CD4-positive, alpha-beta memory T cell (primary cell): ENCODE results near the gene PELO. TPM values are rescaled to one million over a fixed set of nuclear protein-coding genes. Genes with fewer than 3 reads are reported as not detected.

Experiments used
- CTCF ChIA-PET: fragments of 350-600 bp; sonication (Branson Sonifier 250); formaldehyde crosslinking; loops from one replicate; lab custom pipeline; 2021; ENCODE audit warnings: inconsistent platforms; ENCODE audit not compliant: partially characterized antibody; lab: Charles Lee
- POLR2A ChIA-PET: fragments of 350-600 bp; sonication (Branson Sonifier 250); formaldehyde crosslinking; loops from one replicate; lab custom pipeline; 2021; ENCODE audit not compliant: partially characterized antibody; lab: Charles Lee
- DNase-seq, 5 donors: peaks; one replicate each; pipeline versions ENCODE4 v3.0.0 to v3.0.0-alpha.2; 2020 to 2022; ENCODE audit warnings: mixed read lengths in 1 of 5
- H3K27ac ChIP-seq: one replicate; pipeline ENCODE4 v1.7.0; 2013; ENCODE audit warnings: low read depth, low read length
- H3K27me3 ChIP-seq: 2 replicates; pipeline ENCODE4 v1.7.0; 2013; ENCODE audit warnings: mild to moderate bottlenecking, low read length, moderate library complexity; ENCODE audit not compliant: insufficient read depth
- H3K36me3 ChIP-seq: 2 replicates; pipeline ENCODE4 v1.7.0; 2013; ENCODE audit warnings: mild to moderate bottlenecking, low read length, moderate library complexity; ENCODE audit not compliant: insufficient read depth
- H3K4me1 ChIP-seq: 2 replicates; pipeline ENCODE4 v1.7.0; 2013; ENCODE audit warnings: mild to moderate bottlenecking, low read length, moderate library complexity; ENCODE audit not compliant: insufficient read depth
- H3K4me3 ChIP-seq, 2 donors: one replicate each; pipeline ENCODE4 v1.7.0; 2013; ENCODE audit warnings: low read length in 2 of 2, mild to moderate bottlenecking in 1 of 2
- H3K9me3 ChIP-seq, 2 donors: one replicate each; pipeline ENCODE4 v1.7.0; 2013; ENCODE audit warnings: low read length in 2 of 2, control low read depth in 1 of 2; ENCODE audit not compliant: control insufficient read depth in 1 of 2
- H3K27ac Mint-ChIP-seq, 7 donors: one replicate each; pipeline ENCODE4 v1.8.0; 2020 to 2021; ENCODE audit warnings: mixed read lengths in 7 of 7, mild to moderate bottlenecking in 6 of 7, inconsistent platforms in 3 of 7, moderate library complexity in 3 of 7
- H3K27me3 Mint-ChIP-seq, 2 donors: one replicate each; pipeline ENCODE4 v1.8.0; 2020 to 2021; ENCODE audit warnings: mixed read lengths in 2 of 2
- H3K36me3 Mint-ChIP-seq, 2 donors: one replicate each; pipeline ENCODE4 v1.8.0; 2020 to 2021; ENCODE audit warnings: mixed read lengths in 2 of 2, inconsistent platforms in 1 of 2, mild to moderate bottlenecking in 1 of 2
- H3K4me1 Mint-ChIP-seq, 4 donors: one replicate each; pipeline ENCODE4 v1.8.0; 2020 to 2021; ENCODE audit warnings: mixed read lengths in 4 of 4, mild to moderate bottlenecking in 1 of 4
- H3K4me3 Mint-ChIP-seq, 8 donors: one replicate each; pipeline ENCODE4 v1.8.0; 2020 to 2021; ENCODE audit warnings: mixed read lengths in 8 of 8, mild to moderate bottlenecking in 7 of 8, moderate library complexity in 6 of 8, inconsistent platforms in 3 of 8
- H3K9me3 Mint-ChIP-seq, 8 donors: one replicate each; pipeline ENCODE4 v1.8.0; 2020 to 2021; ENCODE audit warnings: mixed read lengths in 8 of 8, mild to moderate bottlenecking in 5 of 8, inconsistent platforms in 3 of 8, moderate library complexity in 1 of 8
- intact Hi-C: fragments of 100-400 bp; cut with micrococcal nuclease; formaldehyde crosslinking; loops from one replicate; pipeline ENCODE4 v1.15.1; 2023
- polyA plus RNA-seq, 2 donors: library from polyadenylated mRNA; unstranded; fragments of 300-500 nt; fragmentation: Illumina TruSeq; gene quantifications; one replicate each; pipeline ENCODE4 v1.2.3, GENCODE V29; 2021
- total RNA-seq, 2 experiments: library from RNA; stranded (reverse); gene quantifications; one replicate each; pipeline ENCODE4 v1.2.3, GENCODE V29; 2021

The PELO gene
- total RNA-seq: 10 to 100 TPM; 11.9 to 12.4 TPM
- polyA plus RNA-seq: 1 to 10 TPM; 5.7 to 8.3 TPM

DNA sequence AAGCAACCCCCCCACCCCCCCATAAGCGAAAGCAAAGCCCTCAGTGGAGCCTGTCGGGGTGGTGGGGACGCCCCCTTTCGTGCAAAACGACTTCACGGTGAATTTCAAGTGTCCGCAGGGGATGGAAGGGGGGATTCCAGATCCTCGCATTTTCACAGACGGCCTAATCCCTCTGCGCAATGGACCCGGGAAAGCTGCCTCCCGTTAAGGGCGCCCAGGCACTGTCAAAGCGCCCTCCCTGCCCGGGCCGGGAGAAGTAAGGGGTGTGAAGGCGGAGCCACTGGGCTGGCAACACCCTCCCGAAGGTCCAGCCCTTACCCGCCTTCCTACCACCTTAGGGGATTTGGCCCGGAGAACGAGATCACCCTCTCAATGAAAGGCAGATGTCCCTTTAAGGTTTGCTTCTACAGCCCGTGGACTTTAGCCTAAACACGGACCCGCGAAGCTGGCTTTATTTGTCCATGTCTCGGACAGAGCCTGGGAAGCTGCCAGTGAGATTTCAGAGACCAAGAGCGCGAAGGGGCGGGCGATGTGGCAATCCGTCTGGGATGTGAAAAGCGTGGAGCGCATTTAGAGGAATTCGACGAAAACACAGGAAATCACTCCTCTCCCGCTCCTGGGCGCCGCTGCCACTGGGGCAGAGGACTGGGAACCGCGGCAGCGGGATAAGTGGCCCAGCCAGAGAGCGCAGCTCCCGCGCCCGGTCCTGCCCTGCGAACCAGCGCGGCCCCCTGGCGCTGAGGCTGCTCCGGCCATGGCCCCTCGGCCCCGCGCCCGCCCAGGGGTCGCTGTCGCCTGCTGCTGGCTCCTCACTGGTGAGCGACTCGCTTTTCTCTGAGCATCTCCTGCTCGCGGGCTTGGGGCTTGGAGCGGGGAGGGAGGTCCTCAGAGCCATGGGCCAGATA, at the start of gene PELO, which contains the start of gene ITGA1:
PELO (plus strand) TSS at position 317 of the 905 bp plus-strand sequence. CDS start 12,479 bp downstream, outside the sequence.
ITGA1 (plus strand) TSS at position 317 of the 905 bp plus-strand sequence; CDS start at position 755, 438 bp downstream.
- Histone ChIP-seq H3K4me1 (peaks cover 15% of the 10 kb centered on the region), H3K36me3 (no peaks in the 10 kb centered on the region), H3K4me3 (peak within 1 kb of the TSS; percentile 55 to 65), H3K9me3 (no peaks in the 10 kb centered on the region), H3K27ac (peak within 1 kb of the TSS; percentile 60), H3K27me3 (no peaks in the 10 kb centered on the region)
- Mint-ChIP-seq H3K4me1 (peaks cover 17 to 36% (median 29%) of the 10 kb centered on the region in 4 donors), H3K27ac (peak within 1 kb of the TSS; percentile 42 to 89 (median 59)), H3K4me3 (peak within 1 kb of the TSS; percentile 89 to 95 (median 92)), H3K9me3 (no peaks in the 10 kb centered on the region), H3K36me3 (peaks cover 0 to 2% of the 10 kb centered on the region in 2 donors), H3K27me3 (peaks cover 2% of the 10 kb centered on the region in 2 donors)
- peak; percentile 49 to 64 (median 53) for DNase-seq
- ChIA-PET CTCF (interaction anchor here (0.7 to 2.4 kb wide), 14 partner anchors 9 to 130 kb away, joined by 3 to 35 read pairs (median 6); no protein-coding TSS in a partner anchor), POLR2A (interaction anchor here (0.9 to 3.6 kb wide), 6 partner anchors 11 to 95 kb away, joined by 3 to 27 read pairs (median 8); no protein-coding TSS in a partner anchor)
- intact Hi-C loops: loop anchor here (1.0 to 5.0 kb wide), 6 partner anchors 11 to 307 kb away; no protein-coding TSS in a partner anchor

DNA sequence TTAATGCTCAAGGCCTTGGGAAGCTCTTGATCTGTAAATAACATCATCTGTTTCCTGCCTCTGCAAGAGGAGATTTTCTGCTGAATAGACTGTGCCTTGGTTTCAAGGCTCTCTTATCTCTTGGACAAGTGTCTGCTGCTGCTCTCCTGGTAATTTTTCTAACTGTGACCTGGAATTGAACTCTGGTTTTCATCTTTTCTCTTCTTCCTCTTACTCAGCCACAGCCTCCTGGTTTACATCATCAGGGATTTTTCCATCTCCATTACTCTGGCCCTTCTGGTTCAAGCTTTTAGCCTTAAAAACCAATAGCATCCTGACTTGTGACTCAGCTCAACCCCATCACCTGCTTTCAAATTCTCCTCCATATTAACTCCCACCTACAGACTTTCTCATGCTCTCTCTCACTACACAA, 49.6 kb upstream of the PELO start:
- intact Hi-C loops: no loop called here
- H3K27me3 Mint-ChIP-seq: no peaks in the 10 kb centered on the region
- Histone ChIP-seq H3K36me3 (no peaks in the 10 kb centered on the region), H3K27ac (no peak overlapping the region), H3K4me1 (peaks cover 27% of the 10 kb centered on the region), H3K9me3 (no peaks in the 10 kb centered on the region), H3K27me3 (no peaks in the 10 kb centered on the region), H3K4me3 (no peak overlapping the region)
- H3K9me3 Mint-ChIP-seq: peaks cover 0 to 6% (median 0%) of the 10 kb centered on the region in 8 donors
- ChIA-PET POLR2A (interaction anchor here (1.0 to 3.4 kb wide), 5 partner anchors 12 to 38 kb away, joined by 3 to 23 read pairs (median 4); no protein-coding TSS in a partner anchor), CTCF (interaction anchor here (1.4 to 1.5 kb wide), 2 partner anchors 28 to 44 kb away, joined by 3 to 5 read pairs; no protein-coding TSS in a partner anchor)
- H3K4me1 Mint-ChIP-seq: peaks cover 19 to 45% (median 31%) of the 10 kb centered on the region in 4 donors
- peak overlapping the region in 6 of 7 donors; percentile 17 to 82 (median 58) for H3K27ac Mint-ChIP-seq
- peak overlapping the region in 7 of 8 donors; percentile 2 to 72 (median 41) for H3K4me3 Mint-ChIP-seq
- DNase-seq: no peak
- H3K36me3 Mint-ChIP-seq: peaks cover 0 to 3% of the 10 kb centered on the region in 2 donors

- no peak overlapping the region for H3K27ac ChIP-seq
- H3K27me3 ChIP-seq: no peaks in the 10 kb centered on the region
- H3K4me1 ChIP-seq: peaks cover 46% of the 10 kb centered on the region
- CTCF ChIA-PET: interaction anchor here (0.8 to 1.3 kb wide), 3 partner anchors 14 to 176 kb away, joined by 3 to 5 read pairs (median 3); no protein-coding TSS in a partner anchor
- no peak overlapping the region for H3K27ac Mint-ChIP-seq
- no peak overlapping the region for H3K4me3 ChIP-seq
- DNase-seq: no peak
- no peaks in the 10 kb centered on the region for H3K36me3 ChIP-seq
- H3K4me3 Mint-ChIP-seq: no peak overlapping the region
- peaks cover 34 to 62% (median 48%) of the 10 kb centered on the region in 4 donors for H3K4me1 Mint-ChIP-seq
- peaks cover 0 to 6% (median 0%) of the 10 kb centered on the region in 8 donors for H3K9me3 Mint-ChIP-seq
- no peaks in the 10 kb centered on the region for H3K9me3 ChIP-seq
- POLR2A ChIA-PET: interaction anchor here (1.3 kb wide), 1 partner anchor 14 kb away, joined by 8 read pairs; no protein-coding TSS in a partner anchor
- intact Hi-C loops: loop anchor here (5.0 kb wide), 1 partner anchor 47 kb away; the partner anchor contains the start of genes ITGA1 and PELO
- H3K36me3 Mint-ChIP-seq: peaks cover 0 to 3% of the 10 kb centered on the region in 2 donors
- no peaks in the 10 kb centered on the region for H3K27me3 Mint-ChIP-seq
Measured at GRCh38 chr5:52740007-52740406, 47.7 kb upstream of the PELO start.

GRCh38 chr5:52743012-52743411, 44.7 kb upstream of the PELO start:
- H3K36me3 ChIP-seq: no peaks in the 10 kb centered on the region
- no peak overlapping the region for H3K4me3 ChIP-seq
- Mint-ChIP-seq H3K27me3 (no peaks in the 10 kb centered on the region), H3K36me3 (peaks cover 0 to 3% of the 10 kb centered on the region in 2 donors), H3K9me3 (no peaks in the 10 kb centered on the region), H3K4me1 (peaks cover 46 to 70% (median 50%) of the 10 kb centered on the region in 4 donors), H3K4me3 (peak overlapping the region in 7 of 8 donors; percentile 12 to 75 (median 45)), H3K27ac (peak overlapping the region; percentile 45 to 97 (median 90))
- H3K27ac ChIP-seq: no peak overlapping the region
- intact Hi-C loops: loop anchor here (2.0 to 5.0 kb wide), 2 partner anchors 44 to 50 kb away; partner anchors contain the start of genes ITGA1 and PELO
- peaks cover 54% of the 10 kb centered on the region for H3K4me1 ChIP-seq
- POLR2A ChIA-PET: interaction anchor here (0.8 to 2.3 kb wide), 6 partner anchors 9 to 57 kb away, joined by 3 to 20 read pairs (median 6); partner anchors contain the start of genes ITGA1 and PELO
- no peaks in the 10 kb centered on the region for H3K9me3 ChIP-seq
- CTCF ChIA-PET: interaction anchor here (1.0 to 2.7 kb wide), 2 partner anchors 15 to 34 kb away, joined by 4 to 8 read pairs; no protein-coding TSS in a partner anchor
- peak in 1 of 5 donors; percentile 30 for DNase-seq
- no peaks in the 10 kb centered on the region for H3K27me3 ChIP-seq

DNA sequence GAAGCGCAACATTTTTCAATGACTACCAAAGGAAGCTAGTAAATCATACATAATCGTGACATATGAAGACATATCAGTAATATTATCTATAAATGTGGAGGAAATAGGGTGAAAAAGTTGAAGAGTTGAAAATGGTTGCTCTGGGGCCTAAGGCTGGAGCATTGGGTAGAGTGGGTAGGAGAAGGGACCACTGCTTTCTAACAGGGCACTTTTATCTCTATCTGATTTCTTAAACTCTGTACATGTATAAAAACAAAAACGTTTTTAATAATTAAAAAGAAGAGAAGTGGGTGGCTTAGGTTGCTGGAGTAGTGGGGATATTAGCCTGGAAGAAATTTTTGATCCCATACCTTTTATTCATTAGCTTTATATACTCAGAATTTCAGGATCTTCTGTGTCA, 44.2 kb upstream of the PELO start:
- ChIA-PET CTCF (interaction anchor here (0.9 to 2.7 kb wide), 3 partner anchors 16 to 34 kb away, joined by 4 to 8 read pairs (median 4); no protein-coding TSS in a partner anchor), POLR2A (interaction anchor here (0.8 to 2.3 kb wide), 7 partner anchors 9 to 56 kb away, joined by 3 to 20 read pairs (median 5); partner anchors contain the start of genes ITGA1 and PELO)
- Mint-ChIP-seq H3K36me3 (no peaks in the 10 kb centered on the region), H3K4me1 (peaks cover 42 to 67% (median 48%) of the 10 kb centered on the region in 4 donors), H3K27me3 (no peaks in the 10 kb centered on the region), H3K4me3 (peak overlapping the region; percentile 12 to 75 (median 56)), H3K27ac (peak overlapping the region; percentile 45 to 97 (median 90)), H3K9me3 (no peaks in the 10 kb centered on the region)
- Histone ChIP-seq H3K36me3 (no peaks in the 10 kb centered on the region), H3K4me3 (no peak overlapping the region), H3K9me3 (no peaks in the 10 kb centered on the region), H3K27ac (peak overlapping the region; percentile 34), H3K4me1 (peaks cover 49% of the 10 kb centered on the region), H3K27me3 (no peaks in the 10 kb centered on the region)
- DNase-seq: no peak
- intact Hi-C loops: loop anchor here (2.0 to 5.0 kb wide), 2 partner anchors 44 to 51 kb away; partner anchors contain the start of genes ITGA1 and PELO

- Histone ChIP-seq H3K27ac (peak overlapping the region; percentile 34), H3K27me3 (no peaks in the 10 kb centered on the region), H3K9me3 (no peaks in the 10 kb centered on the region), H3K4me3 (no peak overlapping the region), H3K4me1 (peaks cover 45% of the 10 kb centered on the region), H3K36me3 (no peaks in the 10 kb centered on the region)
- Mint-ChIP-seq H3K36me3 (no peaks in the 10 kb centered on the region), H3K27me3 (no peaks in the 10 kb centered on the region), H3K4me3 (peak overlapping the region; percentile 26 to 79 (median 68)), H3K4me1 (peaks cover 40 to 69% (median 49%) of the 10 kb centered on the region in 4 donors), H3K27ac (peak overlapping the region; percentile 45 to 97 (median 90)), H3K9me3 (no peaks in the 10 kb centered on the region)
- peak; percentile 40 to 59 (median 52) for DNase-seq
- intact Hi-C loops: loop anchor here (1.0 to 5.0 kb wide), 3 partner anchors 19 to 51 kb away; partner anchors contain the start of genes ITGA1 and PELO
- ChIA-PET CTCF (interaction anchor here (0.9 to 2.7 kb wide), 3 partner anchors 16 to 34 kb away, joined by 4 to 8 read pairs (median 4); no protein-coding TSS in a partner anchor), POLR2A (interaction anchor here (0.8 to 2.3 kb wide), 7 partner anchors 9 to 56 kb away, joined by 3 to 20 read pairs (median 5); partner anchors contain the start of genes ITGA1 and PELO)
Measured at GRCh38 chr5:52743970-52744369, 43.7 kb upstream of the PELO start.
